HFFc6 (cell line): ENCODE measurements around the gene ADAM22. TPM values are rescaled to one million over a fixed set of nuclear protein-coding genes. Genes with fewer than 3 reads are reported as not detected.

Experiments used
- DNase-seq: peaks from one replicate; pipeline ENCODE4 v3.0.0-alpha.2; 2018
- H3K27ac Mint-ChIP-seq: 2 replicates; pipeline ENCODE4 v1.8.0; 2020; ENCODE audit warnings: mild to moderate bottlenecking, mixed read lengths
- H3K27me3 Mint-ChIP-seq: 2 replicates; pipeline ENCODE4 v1.8.0; 2021; ENCODE audit warnings: mild to moderate bottlenecking, moderate library complexity, mixed read lengths; ENCODE audit not compliant: insufficient read depth
- H3K36me3 Mint-ChIP-seq: 2 replicates; pipeline ENCODE4 v1.8.0; 2021; ENCODE audit warnings: low read depth, mixed read lengths
- H3K4me1 Mint-ChIP-seq: 2 replicates; pipeline ENCODE4 v1.8.0; 2020; ENCODE audit warnings: low read depth, mixed read lengths
- H3K4me3 Mint-ChIP-seq: 2 replicates; pipeline ENCODE4 v1.8.0; 2020; ENCODE audit warnings: mild to moderate bottlenecking, moderate library complexity, mixed read lengths
- H3K9me3 Mint-ChIP-seq: 2 replicates; pipeline ENCODE4 v1.8.0; 2020; ENCODE audit warnings: mild to moderate bottlenecking, mixed read lengths
- total RNA-seq, 6 experiments: library from RNA; stranded (reverse); fragmentation: NEBNext Ultra II Directional; extraction: Animal tissue kit (Norgen Biotek cat#: 25700); gene quantifications; 2 replicates in 1 of 6; 3 replicates in 5 of 6; pipeline ENCODE4 v1.2.3, GENCODE V29; 2021
- TF ChIP-seq, protein P1 (sequence below): fragments of 200-600 bp; sonication (generic); IDR thresholded peaks from 2 replicates; pipeline ENCODE4 v1.5.0; 2021; ENCODE audit warnings: antibody characterized with exemption, mild to moderate bottlenecking

Gene ADAM22
- total RNA-seq, 6 experiments from 2014 or later: 0.05 to 0.24 (median 0.12) TPM; not detected in 1

- H3K27ac Mint-ChIP-seq: no peak overlapping the region
- TF ChIP-seq, protein P1, sequence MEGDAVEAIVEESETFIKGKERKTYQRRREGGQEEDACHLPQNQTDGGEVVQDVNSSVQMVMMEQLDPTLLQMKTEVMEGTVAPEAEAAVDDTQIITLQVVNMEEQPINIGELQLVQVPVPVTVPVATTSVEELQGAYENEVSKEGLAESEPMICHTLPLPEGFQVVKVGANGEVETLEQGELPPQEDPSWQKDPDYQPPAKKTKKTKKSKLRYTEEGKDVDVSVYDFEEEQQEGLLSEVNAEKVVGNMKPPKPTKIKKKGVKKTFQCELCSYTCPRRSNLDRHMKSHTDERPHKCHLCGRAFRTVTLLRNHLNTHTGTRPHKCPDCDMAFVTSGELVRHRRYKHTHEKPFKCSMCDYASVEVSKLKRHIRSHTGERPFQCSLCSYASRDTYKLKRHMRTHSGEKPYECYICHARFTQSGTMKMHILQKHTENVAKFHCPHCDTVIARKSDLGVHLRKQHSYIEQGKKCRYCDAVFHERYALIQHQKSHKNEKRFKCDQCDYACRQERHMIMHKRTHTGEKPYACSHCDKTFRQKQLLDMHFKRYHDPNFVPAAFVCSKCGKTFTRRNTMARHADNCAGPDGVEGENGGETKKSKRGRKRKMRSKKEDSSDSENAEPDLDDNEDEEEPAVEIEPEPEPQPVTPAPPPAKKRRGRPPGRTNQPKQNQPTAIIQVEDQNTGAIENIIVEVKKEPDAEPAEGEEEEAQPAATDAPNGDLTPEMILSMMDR: no peak
- DNase-seq: no peak
- no peaks in the 10 kb centered on the region for H3K36me3 Mint-ChIP-seq
- H3K27me3 Mint-ChIP-seq: no peaks in the 10 kb centered on the region
- peaks cover 6% of the 10 kb centered on the region for H3K9me3 Mint-ChIP-seq
- no peaks in the 10 kb centered on the region for H3K4me1 Mint-ChIP-seq
- no peak overlapping the region for H3K4me3 Mint-ChIP-seq
Measured at GRCh38 chr7:88069093-88069492, 135.0 kb downstream of the ADAM22 start.

DNA sequence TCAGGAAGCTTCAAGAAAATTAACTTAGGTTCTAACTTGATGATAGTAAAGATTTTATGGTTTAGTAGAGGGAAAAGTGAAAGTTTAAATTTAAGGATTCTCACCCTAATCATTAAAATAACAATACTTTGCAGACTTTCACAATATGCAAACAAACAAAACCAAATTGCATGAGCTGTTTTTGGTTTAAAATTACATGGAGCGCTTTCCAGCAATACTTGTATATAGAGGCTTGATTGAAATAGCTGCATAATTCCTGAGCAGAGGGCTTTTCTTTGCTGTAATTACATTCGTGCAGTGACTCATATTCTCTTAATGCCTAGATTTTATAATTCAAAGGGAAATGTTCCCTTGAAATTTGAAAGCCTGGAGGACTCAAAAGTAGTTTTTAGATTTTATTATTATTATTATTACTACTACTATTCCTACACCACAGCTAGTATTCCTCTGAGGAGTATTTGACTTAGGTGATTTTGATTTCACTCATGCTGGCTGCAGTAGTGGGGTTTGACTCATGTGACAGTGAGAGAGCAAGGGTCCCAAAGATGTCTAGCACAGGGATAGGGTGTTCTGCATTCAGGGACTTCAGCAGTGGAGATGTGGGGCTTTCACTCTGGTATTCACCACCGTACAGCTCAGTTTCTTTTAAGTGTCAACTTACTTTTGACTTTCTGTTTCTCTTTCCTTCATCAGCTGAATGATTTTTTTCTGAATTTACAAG is 138.1 kb downstream of the ADAM22 start:
- no peaks in the 10 kb centered on the region for H3K4me1 Mint-ChIP-seq
- no peak overlapping the region for H3K27ac Mint-ChIP-seq
- H3K36me3 Mint-ChIP-seq: no peaks in the 10 kb centered on the region
- DNase-seq: no peak
- H3K4me3 Mint-ChIP-seq: no peak overlapping the region
- TF ChIP-seq, protein P1: no peak
- peaks cover 12% of the 10 kb centered on the region for H3K9me3 Mint-ChIP-seq
- H3K27me3 Mint-ChIP-seq: no peaks in the 10 kb centered on the region

- no peaks in the 10 kb centered on the region for H3K4me1 Mint-ChIP-seq
- TF ChIP-seq, protein P1: no peak
- no peak for DNase-seq
- no peak overlapping the region for H3K27ac Mint-ChIP-seq
- peaks cover 14% of the 10 kb centered on the region for H3K9me3 Mint-ChIP-seq
- H3K4me3 Mint-ChIP-seq: no peak overlapping the region
- no peaks in the 10 kb centered on the region; the same call in 1 of the 2 replicates for H3K27me3 Mint-ChIP-seq
- H3K36me3 Mint-ChIP-seq: no peaks in the 10 kb centered on the region
Measured at GRCh38 chr7:88072715-88073055, 138.6 kb downstream of the ADAM22 start.

- no peaks in the 10 kb centered on the region for H3K36me3 Mint-ChIP-seq
- DNase-seq: no peak
- TF ChIP-seq, protein P1: no peak
- H3K4me3 Mint-ChIP-seq: no peak overlapping the region
- no peak overlapping the region for H3K27ac Mint-ChIP-seq
- peaks cover 17% of the 10 kb centered on the region for H3K9me3 Mint-ChIP-seq
- no peaks in the 10 kb centered on the region; the same call in 1 of the 2 replicates for H3K27me3 Mint-ChIP-seq
- H3K4me1 Mint-ChIP-seq: no peaks in the 10 kb centered on the region
Measured at GRCh38 chr7:88073626-88074025, 139.6 kb downstream of the ADAM22 start.

GRCh38 chr7:88075216-88075615 is 141.2 kb downstream of the ADAM22 start:
- Mint-ChIP-seq H3K9me3 (peaks cover 25% of the 10 kb centered on the region), H3K4me3 (no peak overlapping the region), H3K36me3 (no peaks in the 10 kb centered on the region), H3K4me1 (no peaks in the 10 kb centered on the region), H3K27ac (no peak overlapping the region), H3K27me3 (no peaks in the 10 kb centered on the region; the same call in 1 of the 2 replicates)
- TF ChIP-seq, protein P1: no peak
- DNase-seq: no peak
